KOPT-K1 (cell line): Measurements from ENCODE around the gene NKD2.

Experiments used
- H3K27ac ChIP-seq: fragments of 200-600 bp; sonication (generic); 2 replicates; pipeline ENCODE4 v1.5.1; 2016; ENCODE audit warnings: antibody characterized with exemption, mild to moderate bottlenecking, low read depth, low read length; ENCODE audit not compliant: poor library complexity, severe bottlenecking
- H3K36me3 ChIP-seq: fragments of 200-600 bp; sonication (generic); 2 replicates; pipeline ENCODE4 v1.5.1; 2017; ENCODE audit warnings: antibody characterized with exemption, mild to moderate bottlenecking, low read length, moderate library complexity; ENCODE audit not compliant: insufficient read depth
- H3K9me3 ChIP-seq: fragments of 200-600 bp; sonication (generic); 2 replicates; pipeline ENCODE4 v1.5.1; 2017; ENCODE audit warnings: antibody characterized with exemption, low read length, mild to moderate bottlenecking; ENCODE audit not compliant: insufficient read depth, poor library complexity, severe bottlenecking

NKD2 gene

GRCh38 chr5:1032551-1033027, 24.0 kb downstream of the NKD2 start:
- H3K9me3 ChIP-seq = no peaks in the 10 kb centered on the region
- 0 out of 2 replicates have a peak, but pooled peaks cover 2% of the 10 kb centered on the region for H3K36me3 ChIP-seq
- H3K27ac ChIP-seq = no peak overlapping the region

- Histone ChIP-seq H3K9me3 (no peaks in the 10 kb centered on the region), H3K36me3 (peaks cover 8% of the 10 kb centered on the region; the same call in 1 of the 2 replicates), H3K27ac (no peak overlapping the region)
These were observed 24.6 kb downstream of the NKD2 start for GRCh38 chr5:1033178-1033577.

- no peak overlapping the region for H3K27ac ChIP-seq
- peaks cover 14% of the 10 kb centered on the region; the same call in 1 of the 2 replicates for H3K36me3 ChIP-seq
- H3K9me3 ChIP-seq = no peaks in the 10 kb centered on the region
These were observed 25.2 kb downstream of the NKD2 start for GRCh38 chr5:1033606-1034420.

- Histone ChIP-seq H3K9me3 (no peaks in the 10 kb centered on the region), H3K36me3 (peaks cover 14% of the 10 kb centered on the region; the same call in 1 of the 2 replicates), H3K27ac (no peak overlapping the region)
These were observed 25.9 kb downstream of the NKD2 start for GRCh38 chr5:1034421-1034905.

GRCh38 chr5:1034986-1035385, 26.4 kb downstream of the NKD2 start:
- Histone ChIP-seq H3K27ac (no peak overlapping the region), H3K36me3 (peaks cover 14% of the 10 kb centered on the region; the same call in 1 of the 2 replicates), H3K9me3 (no peaks in the 10 kb centered on the region)

- Histone ChIP-seq H3K36me3 (peaks cover 14% of the 10 kb centered on the region; the same call in 1 of the 2 replicates), H3K27ac (no peak overlapping the region), H3K9me3 (no peaks in the 10 kb centered on the region)
These were observed 27.1 kb downstream of the NKD2 start for GRCh38 chr5:1035421-1036405.

- peaks cover 7% of the 10 kb centered on the region for H3K9me3 ChIP-seq
- H3K36me3 ChIP-seq = peaks cover 14% of the 10 kb centered on the region; the same call in 1 of the 2 replicates
- H3K27ac ChIP-seq = no peak overlapping the region
These were observed 28.0 kb downstream of the NKD2 start for GRCh38 chr5:1036504-1037122.

GRCh38 chr5:1037123-1037670, 28.6 kb downstream of the NKD2 start:
- peaks cover 7% of the 10 kb centered on the region for H3K9me3 ChIP-seq
- H3K36me3 ChIP-seq = peaks cover 14% of the 10 kb centered on the region; the same call in 1 of the 2 replicates
- no peak overlapping the region for H3K27ac ChIP-seq

- H3K36me3 ChIP-seq = peaks cover 14% of the 10 kb centered on the region; the same call in 1 of the 2 replicates
- H3K9me3 ChIP-seq = peaks cover 7% of the 10 kb centered on the region
- H3K27ac ChIP-seq = no peak overlapping the region
These were observed 29.2 kb downstream of the NKD2 start for GRCh38 chr5:1037671-1038416.

- H3K27ac ChIP-seq = no peak overlapping the region
- peaks cover 7% of the 10 kb centered on the region for H3K9me3 ChIP-seq
- H3K36me3 ChIP-seq = peaks cover 14% of the 10 kb centered on the region; the same call in 1 of the 2 replicates
These were observed 30.0 kb downstream of the NKD2 start for GRCh38 chr5:1038417-1039209.

- Histone ChIP-seq H3K9me3 (peaks cover 7% of the 10 kb centered on the region), H3K36me3 (peaks cover 14% of the 10 kb centered on the region; the same call in 1 of the 2 replicates), H3K27ac (no peak overlapping the region)
These were observed 30.6 kb downstream of the NKD2 start for GRCh38 chr5:1039210-1039548.

GRCh38 chr5:1039706-1040260, 31.2 kb downstream of the NKD2 start:
- Histone ChIP-seq H3K27ac (no peak overlapping the region), H3K36me3 (peaks cover 14% of the 10 kb centered on the region; the same call in 1 of the 2 replicates), H3K9me3 (peaks cover 7% of the 10 kb centered on the region)

GRCh38 chr5:1040571-1040970, 32.0 kb downstream of the NKD2 start:
- no peak overlapping the region for H3K27ac ChIP-seq
- H3K9me3 ChIP-seq = peaks cover 12% of the 10 kb centered on the region
- peaks cover 14% of the 10 kb centered on the region; the same call in 1 of the 2 replicates for H3K36me3 ChIP-seq
